Measurements from ENCODE around the gene JMJD8. TPM values are rescaled to one million over a fixed set of nuclear protein-coding genes. Genes with fewer than 3 reads are reported as not detected.

The JMJD8 gene, protein sequence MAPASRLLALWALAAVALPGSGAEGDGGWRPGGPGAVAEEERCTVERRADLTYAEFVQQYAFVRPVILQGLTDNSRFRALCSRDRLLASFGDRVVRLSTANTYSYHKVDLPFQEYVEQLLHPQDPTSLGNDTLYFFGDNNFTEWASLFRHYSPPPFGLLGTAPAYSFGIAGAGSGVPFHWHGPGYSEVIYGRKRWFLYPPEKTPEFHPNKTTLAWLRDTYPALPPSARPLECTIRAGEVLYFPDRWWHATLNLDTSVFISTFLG
- 7.3 and 7.9 TPM in 2 replicates for polyA plus RNA-seq

DNA sequence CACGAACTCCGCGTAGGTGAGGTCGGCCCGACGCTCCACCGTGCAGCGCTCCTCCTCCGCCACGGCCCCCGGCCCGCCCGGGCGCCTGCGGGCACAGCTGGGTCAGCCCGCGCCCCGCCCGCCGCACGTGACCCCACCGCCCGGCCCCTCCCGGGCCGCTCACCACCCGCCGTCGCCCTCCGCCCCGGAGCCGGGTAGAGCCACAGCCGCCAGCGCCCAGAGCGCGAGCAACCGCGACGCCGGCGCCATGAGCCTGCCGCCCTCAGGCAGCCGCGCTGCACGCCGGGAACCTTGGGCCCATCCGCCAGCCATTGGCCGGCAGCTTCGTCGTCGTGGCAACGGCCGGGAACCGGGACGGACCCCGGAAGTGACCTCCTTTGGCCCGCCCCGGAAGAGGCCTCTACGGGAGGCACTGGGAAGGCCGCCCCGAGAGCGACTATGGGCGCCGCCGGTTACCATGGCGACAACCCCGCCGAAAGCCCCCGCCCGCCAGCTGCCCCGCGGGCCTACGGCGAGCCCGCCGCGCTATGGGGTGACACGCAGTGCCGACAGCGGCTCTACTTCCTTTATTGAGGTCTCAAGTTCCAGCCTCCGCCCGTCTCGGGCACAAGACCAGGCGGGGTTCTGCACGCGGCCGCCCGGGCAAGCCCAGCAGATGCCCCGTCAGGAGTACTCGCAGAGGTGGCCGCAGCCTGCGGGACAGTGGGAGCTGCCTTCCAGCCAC, at the start of gene JMJD8:
TSS of gene JMJD8 (minus strand) at position 264 of the 724 bp plus-strand sequence. CDS start at position 249, 15 bp downstream.

DNA sequence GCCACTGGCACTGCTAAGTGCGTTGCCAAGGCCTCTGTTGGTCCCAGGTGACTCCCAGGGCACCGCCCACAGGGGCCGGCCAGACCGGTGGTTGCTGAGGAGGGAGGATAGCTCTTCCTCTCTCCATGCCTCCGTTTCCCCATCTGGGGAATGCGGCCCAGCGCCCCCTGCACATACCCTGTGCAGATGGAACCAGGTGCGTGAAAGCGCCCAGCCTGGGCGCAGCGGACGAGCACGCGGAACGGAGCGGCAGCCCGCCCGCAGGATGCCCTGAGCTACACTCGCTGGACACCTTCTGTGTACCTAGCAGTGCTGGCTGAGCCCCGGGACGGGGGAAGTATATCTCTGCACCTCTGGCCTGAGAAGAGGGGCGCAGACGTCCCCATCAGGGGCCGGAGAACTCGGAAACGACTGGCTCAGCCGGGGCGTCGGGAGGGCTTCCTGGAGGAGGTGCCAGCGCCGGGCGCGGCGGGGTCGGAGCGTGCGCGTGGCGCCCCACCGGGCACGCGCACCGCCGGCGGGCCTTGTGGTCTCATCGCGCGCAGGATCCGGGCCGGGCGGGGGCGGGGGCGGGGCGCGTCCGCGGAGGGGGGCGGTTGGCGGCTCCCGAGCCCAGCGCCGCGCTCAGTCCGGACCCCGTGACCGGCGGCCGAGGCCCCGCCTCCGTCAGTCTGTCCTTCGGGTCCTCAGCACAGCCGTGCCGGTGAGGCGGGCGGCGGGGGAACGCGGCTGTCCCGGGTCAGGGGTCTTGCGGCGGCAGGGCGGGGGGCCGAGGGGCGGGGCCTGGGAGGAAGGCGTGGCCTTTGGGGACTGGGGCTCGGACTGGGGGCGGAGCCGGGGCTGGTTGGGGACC, 42.5 kb upstream of the JMJD8 start, which contains the start of the genes CCDC78 and HAGHL:
TSS of gene CCDC78 (minus strand) at position 6 of the 853 bp plus-strand sequence. CDS start 76 bp downstream, outside the sequence.
TSS of gene HAGHL (plus strand) at position 669 of the 853 bp plus-strand sequence. CDS start 404 bp downstream, outside the sequence.

DNA sequence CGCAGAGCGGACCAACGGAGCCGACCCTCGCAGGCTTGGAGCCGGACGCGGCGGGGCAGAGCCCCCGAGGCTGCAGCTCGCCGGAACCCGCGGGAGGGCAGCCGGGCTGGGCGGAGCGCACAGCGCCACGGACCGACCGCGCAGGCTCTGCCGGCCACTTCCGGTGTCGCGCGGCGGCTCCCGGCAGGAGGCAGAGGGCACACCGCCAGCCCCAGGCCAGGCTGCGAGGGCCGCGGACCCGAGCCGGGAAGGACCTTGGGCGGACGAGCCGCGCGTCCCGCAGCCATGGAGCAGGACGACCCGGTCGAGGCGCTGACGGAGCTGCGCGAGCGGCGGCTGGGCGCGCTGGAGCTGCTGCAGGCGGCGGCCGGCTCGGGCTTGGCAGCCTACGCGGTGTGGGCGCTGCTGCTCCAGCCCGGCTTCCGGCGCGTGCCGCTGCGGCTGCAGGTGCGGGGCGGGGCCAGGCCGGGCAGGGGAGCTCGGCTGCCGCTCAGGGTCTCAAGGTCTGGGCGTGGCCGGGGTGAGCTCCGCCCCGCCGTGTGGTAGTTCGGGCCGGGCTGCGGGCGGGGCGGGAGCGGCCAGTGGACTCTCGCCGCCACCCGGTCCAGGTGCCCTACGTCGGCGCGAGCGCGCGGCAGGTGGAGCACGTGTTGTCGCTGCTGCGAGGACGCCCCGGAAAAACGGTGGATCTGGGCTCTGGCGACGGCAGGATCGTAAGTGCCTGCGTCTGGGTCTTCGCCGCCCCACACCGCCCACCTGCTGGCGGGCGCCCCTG, 37.0 kb upstream of the JMJD8 start, which contains the start of gene ANTKMT:
TSS of gene ANTKMT (plus strand) at position 157 of the 775 bp plus-strand sequence. CDS start at position 286, 129 bp downstream.

DNA sequence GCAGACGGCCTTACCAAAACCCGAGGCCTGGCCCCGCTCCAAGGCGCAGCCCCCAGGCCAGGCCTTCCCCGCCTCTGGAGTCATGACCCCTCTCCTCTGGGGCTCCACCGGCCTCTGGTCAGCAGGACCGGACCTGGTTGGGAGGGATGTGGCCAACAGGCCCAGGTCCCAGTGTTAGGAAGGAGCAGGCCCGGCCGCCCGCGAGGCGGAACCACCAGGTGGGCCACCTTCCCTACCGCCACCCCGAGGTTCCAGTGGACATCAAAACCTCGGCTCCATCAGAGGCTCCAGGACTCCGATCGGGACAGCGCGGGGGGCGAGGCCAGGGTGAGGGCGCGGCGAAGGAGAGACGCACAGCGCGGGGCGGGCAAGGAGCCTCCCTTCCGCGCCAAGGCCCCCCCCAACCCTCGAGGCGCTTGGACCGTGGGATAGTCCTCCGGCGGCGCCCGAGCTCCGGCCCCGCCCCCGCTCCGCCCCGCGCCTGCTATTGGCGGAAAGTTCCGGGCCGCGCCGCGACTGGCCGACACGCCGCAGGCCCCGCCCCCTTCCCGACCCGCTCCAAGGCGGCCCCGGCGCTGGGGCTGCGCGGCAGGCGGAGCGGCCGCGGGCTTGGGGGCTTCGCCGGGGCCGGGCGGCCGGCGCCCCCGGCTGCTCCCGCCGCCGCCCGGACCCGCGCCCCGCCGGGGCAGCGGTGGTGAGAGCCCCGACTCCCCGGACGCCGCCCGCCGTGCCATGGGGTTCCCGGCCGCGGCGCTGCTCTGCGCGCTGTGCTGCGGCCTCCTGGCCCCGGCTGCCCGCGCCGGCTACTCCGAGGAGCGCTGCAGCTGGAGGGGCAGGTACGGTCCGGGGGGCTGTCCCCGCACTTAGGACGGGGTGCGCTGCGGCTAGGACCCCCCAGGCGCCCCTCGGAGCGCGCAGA, 30.7 kb upstream of the JMJD8 start, which contains the start of gene METRN:
TSS of gene METRN (plus strand) at position 561 of the 919 bp plus-strand sequence. CDS start at position 733, 172 bp downstream.

DNA sequence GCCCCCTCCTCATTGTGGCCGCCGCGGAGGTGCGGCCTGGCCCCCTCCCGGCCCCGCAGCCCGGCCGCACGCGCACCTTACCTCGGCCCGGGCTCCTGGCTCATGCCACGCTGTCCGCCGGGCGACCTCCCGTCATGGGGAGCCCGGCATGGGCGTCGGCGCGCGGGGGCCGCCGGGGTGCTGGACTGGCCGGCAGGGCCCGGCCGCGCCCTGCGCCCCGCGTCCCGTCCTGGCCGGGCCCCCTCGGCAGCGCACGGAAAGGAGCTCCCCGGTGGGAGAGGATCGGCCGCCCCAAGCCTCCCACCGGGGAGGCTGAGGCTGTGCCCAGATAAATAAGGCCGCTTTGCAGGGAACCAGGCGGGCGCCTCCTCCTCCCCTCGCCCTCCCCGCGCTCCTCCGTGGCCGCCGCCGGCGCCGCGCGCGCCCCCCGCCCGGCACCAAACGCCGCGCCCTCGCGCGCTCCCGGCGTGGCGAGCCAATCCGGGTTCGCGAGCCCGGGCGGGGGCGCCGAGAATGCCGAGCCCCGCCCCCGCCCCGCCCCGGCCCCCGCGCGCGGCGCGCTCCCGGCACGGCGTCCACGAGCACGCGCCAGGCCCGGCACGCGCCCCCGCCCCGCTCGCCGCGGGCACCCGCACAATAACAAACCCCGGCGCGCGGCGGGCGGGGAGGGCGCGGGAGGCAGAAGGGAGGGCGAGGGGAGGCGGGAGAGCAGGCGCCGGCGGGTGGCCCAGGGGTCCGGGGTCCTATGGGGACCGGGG, 21.5 kb upstream of the JMJD8 start, which contains the start of gene FBXL16:
TSS of gene FBXL16 (minus strand) at position 371 of the 758 bp plus-strand sequence. CDS start 8,396 bp downstream, outside the sequence.

DNA sequence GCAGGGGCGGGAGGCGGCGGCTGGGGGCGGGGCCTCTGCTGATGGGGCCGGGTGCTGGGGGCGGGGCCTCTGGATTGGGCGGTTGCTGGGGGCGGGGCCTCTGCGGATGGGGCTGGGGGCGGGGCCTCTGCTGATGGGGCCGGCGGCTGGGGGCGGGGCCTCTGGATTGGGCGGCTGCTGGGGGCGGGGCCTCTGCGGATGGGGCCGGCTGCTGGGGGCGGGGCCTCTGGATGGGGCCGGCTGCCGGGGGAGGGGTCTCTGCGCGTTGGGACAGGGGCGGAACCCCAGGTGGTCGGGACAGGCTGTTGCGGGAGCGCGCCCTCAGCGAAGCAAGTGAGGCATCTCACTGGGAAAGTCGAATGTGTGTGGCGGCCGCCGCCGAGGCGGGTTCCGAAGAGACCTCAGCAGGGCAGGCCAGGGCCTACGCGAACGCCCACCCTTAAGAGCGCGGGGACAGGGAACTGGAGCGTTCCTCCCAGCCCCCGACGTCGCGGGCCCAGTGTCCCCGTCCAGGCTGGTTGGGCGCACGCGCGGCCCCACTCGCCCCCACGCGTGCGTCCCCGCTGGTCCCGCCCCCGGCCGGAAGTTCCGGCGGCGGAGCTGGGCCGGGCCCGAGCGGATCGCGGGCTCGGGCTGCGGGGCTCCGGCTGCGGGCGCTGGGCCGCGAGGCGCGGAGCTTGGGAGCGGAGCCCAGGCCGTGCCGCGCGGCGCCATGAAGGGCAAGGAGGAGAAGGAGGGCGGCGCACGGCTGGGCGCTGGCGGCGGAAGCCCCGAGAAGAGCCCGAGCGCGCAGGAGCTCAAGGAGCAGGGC, 4.1 kb downstream of the JMJD8 start, which contains the start of gene STUB1:
TSS of gene STUB1 (plus strand) at position 597 of the 811 bp plus-strand sequence. CDS start at position 713, 116 bp downstream.

DNA sequence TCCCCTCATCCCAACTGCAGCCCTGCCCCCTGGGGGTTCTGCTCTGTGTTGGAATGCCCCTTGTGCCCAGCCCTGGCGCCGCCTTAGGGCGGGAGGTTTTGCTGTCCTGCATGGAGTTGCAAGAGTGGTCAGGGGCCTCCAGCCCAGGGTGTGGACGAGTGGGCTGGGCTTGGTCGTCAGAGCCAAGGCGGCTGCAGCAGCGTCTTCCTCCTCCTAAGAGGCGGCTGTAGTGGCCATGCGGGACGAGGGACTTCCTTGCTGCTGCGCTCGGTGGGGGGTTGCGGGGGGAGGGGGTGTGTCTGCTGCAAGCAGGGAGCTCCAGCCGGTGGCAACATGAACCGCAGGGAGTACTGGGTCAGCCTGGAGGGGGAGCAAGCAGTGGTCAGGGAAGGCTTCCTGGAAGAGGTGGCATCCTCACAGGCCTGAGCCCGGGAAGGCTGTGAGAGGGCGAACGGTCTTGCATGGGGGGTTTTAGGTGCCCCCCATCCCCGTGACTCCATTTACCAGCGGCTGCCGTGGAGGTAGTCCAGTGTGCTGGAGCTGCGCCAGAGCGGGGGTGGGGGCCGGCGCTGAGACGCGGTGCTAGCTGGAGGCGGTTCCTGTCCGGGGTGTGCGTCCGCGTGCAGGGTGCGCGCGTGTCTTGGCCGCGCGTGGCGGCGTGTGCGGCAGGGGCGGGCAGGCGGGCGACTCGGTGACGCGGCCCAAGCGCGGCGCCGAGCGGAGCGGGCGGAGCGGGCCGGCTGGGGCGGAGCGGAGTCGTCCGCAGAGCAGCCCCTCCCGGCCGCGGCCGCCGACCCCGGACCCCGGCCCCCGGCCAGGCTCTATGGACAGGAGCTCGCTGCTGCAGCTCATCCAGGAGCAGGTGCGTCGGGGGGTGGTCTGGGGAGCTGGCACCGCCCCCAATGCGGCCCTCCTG, 8.9 kb downstream of the JMJD8 start, which contains the start of gene RHBDL1:
TSS of gene RHBDL1 (plus strand) at position 704 of the 916 bp plus-strand sequence. CDS start at position 824, 120 bp downstream.

DNA sequence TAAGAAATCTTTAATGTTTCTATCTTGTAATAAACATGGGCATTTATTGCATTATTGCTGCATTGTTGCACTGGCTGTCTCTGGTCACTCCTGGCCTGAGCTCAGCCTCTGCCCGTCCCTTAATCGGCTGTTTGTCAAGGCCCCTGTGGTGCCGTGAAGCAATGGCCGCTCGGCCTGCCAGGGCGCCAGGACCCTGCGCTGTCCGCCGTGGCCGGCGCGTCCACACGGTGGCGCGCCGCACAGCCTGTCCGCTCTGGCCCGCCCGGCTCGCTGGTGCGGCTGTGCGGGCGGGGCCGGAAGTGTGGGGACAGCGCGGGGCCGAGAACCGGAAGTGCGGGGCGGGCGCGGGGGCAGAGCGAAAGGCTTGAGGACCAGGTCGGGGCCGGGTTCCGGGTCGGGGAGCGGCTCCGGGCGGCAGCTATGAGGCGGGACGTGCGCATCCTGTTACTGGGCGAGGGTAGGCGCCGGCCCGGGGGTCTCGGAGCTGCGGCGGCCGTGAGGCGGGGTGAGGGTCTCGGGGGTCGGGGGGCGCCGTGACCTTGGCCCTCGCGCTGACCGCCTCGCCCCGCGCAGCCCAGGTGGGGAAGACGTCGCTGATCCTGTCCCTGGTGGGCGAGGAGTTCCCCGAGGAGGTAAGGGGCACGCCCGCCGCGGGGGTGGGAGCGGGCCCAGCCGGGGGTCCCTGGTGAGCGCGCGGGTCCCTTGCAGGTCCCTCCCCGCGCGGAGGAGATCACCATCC, 16.2 kb downstream of the JMJD8 start, which contains the start of gene RHOT2:
TSS of gene RHOT2 (plus strand) at position 353 of the 739 bp plus-strand sequence. CDS start at position 421, 68 bp downstream.

DNA sequence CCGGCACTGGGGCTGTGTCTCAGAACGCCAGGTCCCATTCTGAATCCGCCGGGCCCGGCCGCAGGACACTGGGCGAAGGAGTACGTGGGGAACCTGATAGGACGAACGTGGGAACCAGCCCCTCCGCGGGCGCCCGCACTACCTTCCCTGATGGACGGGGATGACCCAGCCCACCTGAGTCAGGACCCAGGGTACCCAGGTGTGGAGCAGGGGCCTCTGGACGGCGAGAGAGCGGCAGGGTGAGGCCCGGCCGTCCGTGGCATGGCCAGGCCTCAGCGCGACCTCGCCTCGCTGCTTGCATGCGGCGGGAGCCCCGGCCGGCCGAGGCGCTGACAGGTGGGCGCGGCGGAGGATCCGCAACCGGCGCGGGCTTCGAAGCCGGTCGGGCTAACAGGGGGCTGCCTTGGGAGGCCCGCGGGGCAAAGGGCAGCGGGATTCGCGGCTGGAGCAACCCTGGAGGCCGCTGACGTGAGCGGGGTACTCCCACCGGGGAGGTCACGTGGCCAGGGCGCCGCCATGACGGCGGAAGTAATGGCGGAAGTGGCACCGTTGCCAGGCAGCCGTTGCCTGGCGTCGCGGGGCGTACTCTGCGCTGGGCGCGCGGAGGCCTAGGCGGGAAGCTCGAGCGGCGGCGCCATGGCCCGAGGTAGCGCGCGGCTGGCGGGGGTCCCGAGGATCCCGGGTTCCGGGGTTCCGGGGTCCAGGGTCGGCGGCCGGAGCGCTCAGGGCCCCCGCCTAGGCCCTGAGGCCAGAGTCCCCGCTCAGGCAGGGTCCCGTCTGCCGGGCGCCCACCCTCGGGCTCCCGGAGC, 35.1 kb downstream of the JMJD8 start, which contains the start of gene WDR90:
TSS of gene WDR90 (plus strand) at position 585 of the 809 bp plus-strand sequence. CDS start at position 637, 52 bp downstream.

DNA sequence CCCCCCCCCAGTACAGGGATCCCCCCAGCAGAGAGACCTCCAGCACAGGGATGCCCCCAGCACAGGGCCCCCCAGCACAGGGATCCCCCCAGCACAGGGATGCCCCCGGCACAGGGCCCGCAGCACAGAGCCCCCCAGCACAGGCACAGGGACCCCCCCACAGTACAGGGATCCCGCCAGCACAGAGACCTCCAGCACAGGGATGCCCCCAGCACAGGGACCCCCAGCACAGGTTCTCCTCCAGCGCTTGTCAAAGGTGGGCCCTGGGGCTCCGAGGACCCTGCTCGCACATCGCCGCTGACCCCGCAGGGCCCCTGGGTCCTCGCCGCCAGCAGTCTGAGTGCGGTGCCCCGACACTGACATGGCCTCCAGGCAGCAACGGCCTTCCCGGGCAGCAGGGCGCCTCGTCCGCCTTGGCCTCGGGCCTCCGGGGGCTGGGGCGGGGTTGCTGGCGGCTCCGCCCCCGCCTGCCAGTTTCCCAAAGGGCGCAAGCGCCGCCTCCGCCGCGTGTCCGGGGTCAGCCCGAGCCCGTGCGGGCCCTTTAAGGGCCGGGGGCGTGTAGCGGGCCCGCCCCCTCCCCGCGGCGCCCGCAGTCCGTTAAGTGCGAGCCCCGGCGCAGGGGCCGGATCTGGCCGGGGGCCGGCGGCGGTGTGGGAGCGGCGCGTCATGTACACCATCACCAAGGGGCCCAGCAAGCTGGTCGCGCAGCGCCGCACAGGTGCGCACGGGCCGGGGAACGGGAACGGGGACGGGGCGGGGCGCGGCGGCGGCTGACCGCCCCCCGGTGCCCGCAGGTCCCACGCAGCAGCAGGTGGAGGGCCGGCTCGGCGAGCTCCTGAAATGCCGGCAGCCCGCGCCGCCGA, 42.6 kb downstream of the JMJD8 start, which contains the start of gene MCRIP2:
TSS of gene MCRIP2 (plus strand) at position 503 of the 863 bp plus-strand sequence. CDS start at position 667, 164 bp downstream.

DNA sequence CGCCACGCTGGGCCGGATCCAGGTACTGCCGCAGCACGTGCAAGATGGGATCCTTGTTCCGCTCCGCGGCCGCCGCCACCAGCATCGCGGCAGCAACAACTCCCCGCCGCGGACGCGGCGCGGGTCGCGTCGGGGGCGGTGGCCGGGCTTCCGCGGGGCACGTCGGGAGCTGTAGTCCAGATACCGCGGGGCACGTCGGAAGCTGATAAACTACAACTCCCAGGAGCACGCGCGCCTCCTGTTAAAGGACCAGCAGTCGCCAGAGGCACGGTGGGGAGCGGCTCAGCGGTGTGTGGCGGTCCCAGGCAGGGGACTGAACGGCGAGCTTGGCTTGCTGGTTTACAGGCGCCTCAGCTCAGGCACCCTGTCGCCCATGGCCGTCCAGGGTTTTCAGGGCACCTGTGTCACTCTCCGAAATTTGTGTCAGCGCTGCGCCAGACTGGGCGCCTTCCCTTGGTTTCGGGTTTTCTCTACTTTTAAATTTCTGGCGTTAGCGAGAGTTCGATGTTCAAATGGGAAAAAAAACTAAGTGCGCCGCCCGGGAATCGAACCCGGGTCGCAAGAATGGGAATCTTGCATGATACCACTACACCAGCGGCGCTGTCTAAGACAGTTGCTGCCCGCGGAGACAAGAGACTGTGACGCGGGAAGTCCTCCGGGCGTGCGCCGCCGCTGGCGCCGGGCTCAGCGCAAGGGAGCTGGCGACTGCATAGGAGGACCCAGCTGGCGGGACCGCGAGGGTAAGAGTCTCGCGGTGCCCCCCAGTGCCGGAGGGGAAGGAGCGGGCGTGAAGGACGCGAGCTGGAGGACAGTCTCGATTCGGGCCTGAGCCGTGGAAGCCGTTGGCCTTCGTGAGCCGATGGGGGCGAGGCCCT, 47.7 kb downstream of the JMJD8 start, which contains the start of gene METTL26:
TSS of gene METTL26 (minus strand) at position 100 of the 875 bp plus-strand sequence. CDS start at position 85, 15 bp downstream.

Measured in Purkinje cell (primary cell).